HepG2 (cell line): Measurements from ENCODE around the gene RBCK1. TPM values are rescaled to one million over a fixed set of nuclear protein-coding genes. Genes with fewer than 3 reads are reported as not detected.
A peak's percentile ranks its signal among the peaks of the same experiment; 100 is the strongest.

ENCODE experiments used
- FOXC1 ChIP-seq: sonication (generic); formaldehyde crosslinking; IDR thresholded peaks from 2 replicates; pipeline ENCODE4 v1.8.0; 2022; ENCODE audit warnings: mild to moderate bottlenecking, missing genetic modification reagents, borderline replicate concordance
- KDM4B ChIP-seq: sonication (generic); formaldehyde crosslinking; IDR thresholded peaks from 2 replicates; pipeline ENCODE4 v1.4.0; 2020; ENCODE audit warnings: missing genetic modification reagents
- NCOA1 ChIP-seq: sonication (generic); formaldehyde crosslinking; IDR thresholded peaks from 2 replicates; pipeline ENCODE4 v1.9.0; 2021; ENCODE audit warnings: missing genetic modification reagents
- SUZ12 ChIP-seq: fragments of 150-350 bp; IDR thresholded peaks from 2 replicates; pipeline ENCODE4 v1.6.1; 2014; ENCODE audit warnings: low read depth, low read length
- XRCC5 ChIP-seq: fragments of 200-400 bp; formaldehyde crosslinking; optimal IDR thresholded peaks from 2 replicates; pipeline ENCODE3; 2017; ENCODE audit warnings: mild to moderate bottlenecking, low read length
- ZBTB7A ChIP-seq: sonication (generic); formaldehyde crosslinking; IDR thresholded peaks from 2 replicates; pipeline ENCODE4 v1.8.0; 2022; ENCODE audit warnings: mild to moderate bottlenecking, missing genetic modification reagents
- ZMYM4 ChIP-seq: sonication (generic); formaldehyde crosslinking; IDR thresholded peaks from 2 replicates; pipeline ENCODE4 v1.8.1; 2023; ENCODE audit warnings: mild to moderate bottlenecking, missing genetic modification reagents
- ZNF335 ChIP-seq: sonication (generic); formaldehyde crosslinking; IDR thresholded peaks from 2 replicates; pipeline ENCODE4 v1.4.0; 2020; ENCODE audit warnings: missing genetic modification reagents
- ZNF44 ChIP-seq: sonication (generic); formaldehyde crosslinking; IDR thresholded peaks from 2 replicates; pipeline ENCODE4 v1.5.1; 2020; ENCODE audit warnings: mild to moderate bottlenecking, missing genetic modification reagents
- ZNF570 ChIP-seq: sonication (generic); formaldehyde crosslinking; IDR thresholded peaks from 2 replicates; pipeline ENCODE4 v1.4.0; 2020; ENCODE audit warnings: mild to moderate bottlenecking, missing genetic modification reagents, borderline replicate concordance
- ZNF646 ChIP-seq: sonication (generic); formaldehyde crosslinking; IDR thresholded peaks from 2 replicates; pipeline ENCODE4 v1.9.0; 2021; ENCODE audit warnings: mild to moderate bottlenecking, missing genetic modification reagents
- ZNF724P ChIP-seq: sonication (generic); formaldehyde crosslinking; IDR thresholded peaks from 2 replicates; pipeline ENCODE4 v1.8.0; 2022; ENCODE audit warnings: missing genetic modification reagents, borderline replicate concordance
- ZNF737 ChIP-seq: sonication (generic); formaldehyde crosslinking; IDR thresholded peaks from 2 replicates; pipeline ENCODE4 v1.5.0; 2020; ENCODE audit warnings: missing genetic modification reagents, mild to moderate bottlenecking, borderline replicate concordance
- polyA plus RNA-seq, 8 experiments: library from polyadenylated mRNA; depleted of rRNA in 3 of 8; stranded (reverse) in 7 of 8; unstranded in 1 of 8; fragments of >200 nt; fragmentation: Illumina TruSeq in 4 of 8; extraction: Trizol in 4 of 8; gene quantifications; 2 replicates each; pipeline versions ENCODE4 v1.2.1 to v1.2.3, GENCODE V29; 2011 to 2016; ENCODE audit warnings: low read depth in 4 of 8, missing spikeins in 1 of 8, mixed read lengths in 1 of 8; ENCODE audit not compliant: insufficient read depth in 1 of 8
- total RNA-seq, 5 experiments: library from RNA; depleted of rRNA; stranded (reverse); fragments of >200 nt; fragmentation: Illumina TruSeq; extraction: Trizol; gene quantifications; 2 replicates each; pipeline ENCODE4 v1.2.3, GENCODE V29; 2016; ENCODE audit warnings: low read depth in 1 of 5
- TF ChIP-seq, protein P1 (sequence below): sonication (generic); formaldehyde crosslinking; IDR thresholded peaks from 2 replicates; pipeline ENCODE4 v1.8.0; 2022; ENCODE audit warnings: mild to moderate bottlenecking, missing genetic modification reagents, borderline replicate concordance
- TF ChIP-seq, protein P2 (sequence below), 2 experiments: sonication (generic) in 1 of 2; formaldehyde crosslinking in 1 of 2; IDR thresholded peaks; 2 replicates each; pipeline versions ENCODE4 v1.4.0 to v1.6.1; 2018 to 2020; ENCODE audit warnings: missing genetic modification reagents in 2 of 2, borderline replicate concordance in 1 of 2, low read depth in 1 of 2, mild to moderate bottlenecking in 1 of 2, missing biosample characterization in 1 of 2
- TF ChIP-seq, protein P3 (sequence below): sonication (generic); formaldehyde crosslinking; IDR thresholded peaks from 2 replicates; pipeline ENCODE4 v1.5.0; 2020; ENCODE audit warnings: missing genetic modification reagents, mild to moderate bottlenecking, borderline replicate concordance

The RBCK1 gene
- total and polyA plus RNA-seq, 2 of the 13 experiments (the other 11 are each of a cell fraction or from before 2014, with no cell fraction given) = 149 to 215 TPM

- TF ChIP-seq, protein P1, sequence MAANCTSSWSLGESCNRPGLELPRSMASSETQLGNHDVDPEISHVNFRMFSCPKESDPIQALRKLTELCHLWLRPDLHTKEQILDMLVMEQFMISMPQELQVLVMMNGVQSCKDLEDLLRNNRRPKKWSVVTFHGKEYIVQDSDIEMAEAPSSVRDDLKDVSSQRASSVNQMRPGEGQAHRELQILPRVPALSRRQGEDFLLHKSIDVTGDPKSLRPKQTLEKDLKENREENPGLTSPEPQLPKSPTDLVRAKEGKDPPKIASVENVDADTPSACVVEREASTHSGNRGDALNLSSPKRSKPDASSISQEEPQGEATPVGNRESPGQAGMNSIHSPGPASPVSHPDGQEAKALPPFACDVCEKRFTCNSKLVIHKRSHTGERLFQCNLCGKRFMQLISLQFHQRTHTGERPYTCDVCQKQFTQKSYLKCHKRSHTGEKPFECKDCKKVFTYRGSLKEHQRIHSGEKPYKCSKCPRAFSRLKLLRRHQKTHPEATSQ = no peak
- TF ChIP-seq ZBTB7A (CRISPR knock-in tag) (0 out of 2 replicates have a peak, but pooled peaks have one; percentile 79), ZNF335 (CRISPR knock-in tag) (peak; percentile 70), KDM4B (CRISPR knock-in tag) (peak; percentile 84; the same call in 1 of the 2 replicates), ZNF724P (CRISPR knock-in tag) (peak; percentile 90), ZNF646 (no peak), ZNF570 (CRISPR knock-in tag) (no peak), FOXC1 (peak; percentile 44; the same call in 1 of the 2 replicates), NCOA1 (CRISPR knock-in tag) (peak; percentile 43), XRCC5 (no peak), SUZ12 (no peak), ZMYM4 (0 out of 2 replicates have a peak, but pooled peaks have one; percentile 33), ZNF44 (CRISPR knock-in tag) (peak; percentile 43; the same call in 1 of the 2 replicates), ZNF737 (CRISPR knock-in tag) (no peak; the same call in 1 of the 2 replicates)
- TF ChIP-seq, protein P2, sequence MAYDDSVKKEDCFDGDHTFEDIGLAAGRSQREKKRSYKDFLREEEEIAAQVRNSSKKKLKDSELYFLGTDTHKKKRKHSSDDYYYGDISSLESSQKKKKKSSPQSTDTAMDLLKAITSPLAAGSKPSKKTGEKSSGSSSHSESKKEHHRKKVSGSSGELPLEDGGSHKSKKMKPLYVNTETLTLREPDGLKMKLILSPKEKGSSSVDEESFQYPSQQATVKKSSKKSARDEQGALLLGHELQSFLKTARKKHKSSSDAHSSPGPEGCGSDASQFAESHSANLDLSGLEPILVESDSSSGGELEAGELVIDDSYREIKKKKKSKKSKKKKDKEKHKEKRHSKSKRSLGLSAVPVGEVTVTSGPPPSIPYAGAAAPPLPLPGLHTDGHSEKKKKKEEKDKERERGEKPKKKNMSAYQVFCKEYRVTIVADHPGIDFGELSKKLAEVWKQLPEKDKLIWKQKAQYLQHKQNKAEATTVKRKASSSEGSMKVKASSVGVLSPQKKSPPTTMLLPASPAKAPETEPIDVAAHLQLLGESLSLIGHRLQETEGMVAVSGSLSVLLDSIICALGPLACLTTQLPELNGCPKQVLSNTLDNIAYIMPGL (CRISPR knock-in tag; IDR thresholded peaks at IDR 0.05; ENCODE audit: borderline replicate concordance in 1 of 2, low read depth in 1 of 2) = peak; percentile 93 to 97
- TF ChIP-seq, protein P3, sequence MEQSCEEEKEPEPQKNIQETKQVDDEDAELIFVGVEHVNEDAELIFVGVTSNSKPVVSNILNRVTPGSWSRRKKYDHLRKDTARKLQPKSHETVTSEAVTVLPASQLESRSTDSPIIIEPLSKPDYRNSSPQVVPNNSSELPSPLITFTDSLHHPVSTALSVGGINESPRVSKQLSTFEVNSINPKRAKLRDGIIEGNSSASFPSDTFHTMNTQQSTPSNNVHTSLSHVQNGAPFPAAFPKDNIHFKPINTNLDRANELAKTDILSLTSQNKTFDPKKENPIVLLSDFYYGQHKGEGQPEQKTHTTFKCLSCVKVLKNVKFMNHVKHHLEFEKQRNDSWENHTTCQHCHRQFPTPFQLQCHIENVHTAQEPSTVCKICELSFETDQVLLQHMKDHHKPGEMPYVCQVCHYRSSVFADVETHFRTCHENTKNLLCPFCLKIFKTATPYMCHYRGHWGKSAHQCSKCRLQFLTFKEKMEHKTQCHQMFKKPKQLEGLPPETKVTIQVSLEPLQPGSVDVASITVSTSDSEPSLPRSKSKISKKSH = peak; percentile 85; the same call in 1 of the 2 replicates
Observed at GRCh38 chr20:407953-408842, at the start of gene RBCK1 (continued).
